IMR-90 (cell line): Measurements from ENCODE around the gene INAVA. TPM values are rescaled to one million over a fixed set of nuclear protein-coding genes. Genes with fewer than 3 reads are reported as not detected.

Source experiments
- ATAC-seq: fragments of 200-7000 bp; cut with Tn5 transposase; 2 replicates; pipeline ENCODE4 v1.9.1; 2020; ENCODE audit warnings: low read depth, mild to moderate bottlenecking, moderate library complexity
- BruUV-seq: library from RNA; stranded (reverse); fragments of 400-500 nt; replicated peaks from 2 replicates; lab custom pipeline; 2021; lab: Mats Ljungman, UMichigan
- CTCF ChIA-PET: fragments of 300-600 bp; formaldehyde crosslinking; extraction: SDS; loops from one replicate; lab custom pipeline; 2021; ENCODE audit warnings: antibody characterized with exemption; lab: Yijun Ruan, JAX
- POLR2A ChIA-PET: fragments of 300-600 bp; sonication (Branson Sonifier 250); formaldehyde crosslinking; loops from one replicate; lab custom pipeline; 2022; ENCODE audit warnings: antibody characterized with exemption; ENCODE audit not compliant: unreplicated experiment; lab: Charles Lee
- DNase-seq: peaks from one replicate; pipeline ENCODE4 v3.0.0; 2013
- H2AFZ ChIP-seq: replicated peaks from 2 replicates; pipeline ENCODE3; 2013; ENCODE audit warnings: low read length, mild to moderate bottlenecking; ENCODE audit not compliant: poor library complexity
- H2AK5ac ChIP-seq: 2 replicates; pipeline ENCODE4 v1.6.1; 2013; ENCODE audit warnings: low read depth, low read length, inconsistent platforms
- H2AK9ac ChIP-seq: replicated peaks from 2 replicates; pipeline ENCODE3; 2013; ENCODE audit warnings: mild to moderate bottlenecking, low read depth, low read length, moderate library complexity; ENCODE audit not compliant: poor library complexity
- H2BK120ac ChIP-seq: 2 replicates; pipeline ENCODE4 v1.6.1; 2013; ENCODE audit warnings: low read depth, low read length, inconsistent platforms
- H2BK15ac ChIP-seq: 3 replicates; pipeline ENCODE4 v1.6.1; 2013; ENCODE audit warnings: low read depth, low read length, inconsistent platforms
- H2BK20ac ChIP-seq: 2 replicates; pipeline ENCODE4 v1.6.1; 2013; ENCODE audit warnings: low read depth, mild to moderate bottlenecking, inconsistent platforms, low read length, moderate library complexity
- H2BK5ac ChIP-seq: 2 replicates; pipeline ENCODE4 v1.6.1; 2013; ENCODE audit warnings: mild to moderate bottlenecking, low read depth, low read length, inconsistent platforms; ENCODE audit not compliant: poor library complexity, severe bottlenecking
- H3K14ac ChIP-seq: replicated peaks from 2 replicates; pipeline ENCODE4 v1.6.1; 2013; ENCODE audit warnings: low read depth, low read length, inconsistent platforms
- H3K18ac ChIP-seq: 2 replicates; pipeline ENCODE4 v1.6.1; 2013; ENCODE audit warnings: low read depth, low read length, control low read depth
- H3K23ac ChIP-seq: 2 replicates; pipeline ENCODE4 v1.6.1; 2013; ENCODE audit warnings: low read depth, low read length, inconsistent platforms
- H3K27ac ChIP-seq: 2 replicates; pipeline ENCODE4 v1.5.1; 2013; ENCODE audit warnings: mild to moderate bottlenecking, control low read depth, low read length; ENCODE audit not compliant: insufficient read depth
- H3K27me3 ChIP-seq: 2 replicates; pipeline ENCODE4 v1.6.1; 2013; ENCODE audit warnings: low read length; ENCODE audit not compliant: control insufficient read depth, insufficient read depth
- H3K36me3 ChIP-seq: 2 replicates; pipeline ENCODE4 v1.6.1; 2013; ENCODE audit warnings: low read length, mixed read lengths; ENCODE audit not compliant: control insufficient read depth, insufficient read depth
- H3K4ac ChIP-seq: 2 replicates; pipeline ENCODE4 v1.6.1; 2013; ENCODE audit warnings: low read depth, low read length, inconsistent platforms
- H3K4me1 ChIP-seq: 2 replicates; pipeline ENCODE4 v1.6.1; 2013; ENCODE audit warnings: low read length, mixed read lengths; ENCODE audit not compliant: control insufficient read depth, insufficient read depth
- H3K4me2 ChIP-seq: 2 replicates; pipeline ENCODE4 v1.6.1; 2013; ENCODE audit warnings: low read depth, mild to moderate bottlenecking, control low read depth, low read length, moderate library complexity
- H3K4me3 ChIP-seq: 2 replicates; pipeline ENCODE4 v1.5.1; 2013; ENCODE audit warnings: low read depth, mild to moderate bottlenecking, control low read depth, low read length, moderate library complexity; ENCODE audit not compliant: insufficient read depth
- H3K56ac ChIP-seq: 2 replicates; pipeline ENCODE4 v1.6.1; 2013; ENCODE audit warnings: low read length, inconsistent platforms; ENCODE audit not compliant: insufficient read depth; ENCODE audit errors: extremely low read depth
- H3K79me1 ChIP-seq, 2 experiments: 2 replicates each; pipeline ENCODE4 v1.6.1; 2013; ENCODE audit warnings: low read length in 2 of 2, inconsistent platforms in 1 of 2, low read depth in 1 of 2
- H3K9ac ChIP-seq: 2 replicates; pipeline ENCODE4 v1.6.1; 2013; ENCODE audit warnings: low read depth, low read length, control low read depth
- H3K9me1 ChIP-seq: 2 replicates; pipeline ENCODE4 v1.6.1; 2013; ENCODE audit warnings: low read length, inconsistent platforms; ENCODE audit not compliant: insufficient read depth
- H3K9me3 ChIP-seq: 2 replicates; pipeline ENCODE4 v1.6.1; 2013; ENCODE audit warnings: low read length; ENCODE audit not compliant: control insufficient read depth, insufficient read depth
- H4K20me1 ChIP-seq: 2 replicates; pipeline ENCODE4 v1.6.1; 2013; ENCODE audit warnings: low read length, inconsistent platforms; ENCODE audit not compliant: insufficient read depth
- H4K5ac ChIP-seq: 2 replicates; pipeline ENCODE4 v1.6.1; 2013; ENCODE audit warnings: mild to moderate bottlenecking, low read depth, low read length, control low read depth
- H4K8ac ChIP-seq, 2 experiments: 2 replicates each; pipeline ENCODE4 v1.6.1; 2013; ENCODE audit warnings: low read depth in 2 of 2, low read length in 2 of 2, control low read depth in 1 of 2, inconsistent platforms in 1 of 2
- H4K91ac ChIP-seq: 2 replicates; pipeline ENCODE4 v1.6.1; 2013; ENCODE audit warnings: low read depth, low read length, inconsistent platforms; ENCODE audit not compliant: insufficient read depth
- BHLHE40 ChIP-seq: fragments of 150-350 bp; IDR thresholded peaks from 2 replicates; pipeline ENCODE4 v1.6.1; 2016; ENCODE audit warnings: mild to moderate bottlenecking, low read depth, low read length
- CEBPB ChIP-seq: IDR thresholded peaks from 2 replicates; pipeline ENCODE4 v1.6.1; 2012; ENCODE audit warnings: low read depth, low read length, improper control_type of control experiment
- CHD1 ChIP-seq: IDR thresholded peaks from 2 replicates; pipeline ENCODE4 v1.6.1; 2012; ENCODE audit warnings: low read depth, low read length, improper control_type of control experiment
- FOS ChIP-seq: fragments of 150-350 bp; IDR thresholded peaks from 2 replicates; pipeline ENCODE4 v1.6.1; 2016; ENCODE audit warnings: low read depth, low read length
- MAFK ChIP-seq: IDR thresholded peaks from 2 replicates; pipeline ENCODE4 v1.6.1; 2012; ENCODE audit warnings: low read depth, low read length, improper control_type of control experiment
- MAZ ChIP-seq: IDR thresholded peaks from 2 replicates; pipeline ENCODE4 v1.6.1; 2012; ENCODE audit warnings: low read depth, mild to moderate bottlenecking, low read length, improper control_type of control experiment, moderate library complexity, borderline replicate concordance
- MXI1 ChIP-seq: IDR thresholded peaks from 2 replicates; pipeline ENCODE4 v1.6.1; 2012; ENCODE audit warnings: low read depth, mild to moderate bottlenecking, low read length, moderate library complexity, borderline replicate concordance
- NFE2L2 ChIP-seq: fragments of 150-350 bp; IDR thresholded peaks from 2 replicates; pipeline ENCODE4 v1.6.1; 2016; ENCODE audit warnings: low read depth, mild to moderate bottlenecking, low read length
- POLR2A ChIP-seq: IDR thresholded peaks from 2 replicates; pipeline ENCODE4 v1.6.1; 2012; ENCODE audit warnings: mild to moderate bottlenecking, low read depth, low read length
- RAD21 ChIP-seq: IDR thresholded peaks from 2 replicates; pipeline ENCODE4 v1.6.1; 2012; ENCODE audit warnings: low read length, improper control_type of control experiment
- RCOR1 ChIP-seq: IDR thresholded peaks from 2 replicates; pipeline ENCODE4 v1.6.1; 2012; ENCODE audit warnings: mild to moderate bottlenecking, low read length, improper control_type of control experiment; ENCODE audit not compliant: insufficient replicate concordance
- RFX5 ChIP-seq: IDR thresholded peaks from 2 replicates; pipeline ENCODE4 v1.8.0; 2012; ENCODE audit warnings: low read depth, mild to moderate bottlenecking, low read length, moderate library complexity
- SMC3 ChIP-seq: fragments of 150-350 bp; IDR thresholded peaks from 2 replicates; pipeline ENCODE4 v1.6.1; 2016; ENCODE audit warnings: low read depth, mild to moderate bottlenecking, antibody characterized with exemption, low read length, moderate library complexity
- WGBS, 2 experiments: methylation state at CpG; one replicate each; pipeline versions ENCODE4 v1.1.5 to v1.1.7; 2013; ENCODE audit warnings: missing lambda C conversion rate in 2 of 2; ENCODE audit not compliant: insufficient read length in 1 of 2; ENCODE audit errors: extremely low coverage in 2 of 2; 5-methylcytosine and 5-hydroxymethylcytosine counted together
- dilution Hi-C: fragments of 300-500 bp; cut with HindIII; formaldehyde crosslinking; loops from one replicate; pipeline ENCODE4 v1.14.3; 2018; ENCODE audit warnings: low sequenced_read_pairs; ENCODE audit not compliant: unreplicated experiment
- in situ Hi-C: fragments of 300-500 bp; cut with MboI; formaldehyde crosslinking; loops from 3 replicates; pipeline ENCODE4 v1.14.3; 2019; ENCODE audit warnings: low sequenced_read_pairs, inconsistent platforms, mixed read lengths
- intact Hi-C: fragments of 100-400 bp; cut with micrococcal nuclease; formaldehyde crosslinking; loops from 2 replicates; pipeline ENCODE4 v1.10.0; 2022
- polyA plus RNA-seq, 3 experiments: library from polyadenylated mRNA; depleted of rRNA; stranded (reverse); fragments of >200 nt; gene quantifications; 2 replicates each; pipeline ENCODE4 v1.2.3, GENCODE V29; 2012; ENCODE audit warnings: low replicate concordance in 1 of 3
- total RNA-seq: library from RNA; depleted of rRNA; stranded (reverse); fragments of >200 nt; gene quantifications from 2 replicates; pipeline ENCODE4 v1.2.3, GENCODE V29; 2012
- TF ChIP-seq, protein P1 (sequence below): conservative IDR thresholded peaks from 2 replicates; pipeline ENCODE4 v1.5.1; 2012; ENCODE audit warnings: mild to moderate bottlenecking, low read depth, low read length, improper control_type of control experiment
- TF ChIP-seq, protein P2 (sequence below): fragments of 150-350 bp; IDR thresholded peaks from 2 replicates; pipeline ENCODE4 v1.6.1; 2017; ENCODE audit warnings: mild to moderate bottlenecking, antibody characterized with exemption, low read length, low read depth
- TF ChIP-seq, protein P3 (sequence below): fragments of 150-350 bp; IDR thresholded peaks from 2 replicates; pipeline ENCODE4 v1.6.1; 2016; ENCODE audit warnings: low read depth, mild to moderate bottlenecking, low read length, moderate library complexity, borderline replicate concordance

Gene INAVA
- total and polyA plus RNA-seq, 2 of the 4 experiments (the other 2 are of a cell fraction) = under 0.01 to 0.07 TPM

DNA sequence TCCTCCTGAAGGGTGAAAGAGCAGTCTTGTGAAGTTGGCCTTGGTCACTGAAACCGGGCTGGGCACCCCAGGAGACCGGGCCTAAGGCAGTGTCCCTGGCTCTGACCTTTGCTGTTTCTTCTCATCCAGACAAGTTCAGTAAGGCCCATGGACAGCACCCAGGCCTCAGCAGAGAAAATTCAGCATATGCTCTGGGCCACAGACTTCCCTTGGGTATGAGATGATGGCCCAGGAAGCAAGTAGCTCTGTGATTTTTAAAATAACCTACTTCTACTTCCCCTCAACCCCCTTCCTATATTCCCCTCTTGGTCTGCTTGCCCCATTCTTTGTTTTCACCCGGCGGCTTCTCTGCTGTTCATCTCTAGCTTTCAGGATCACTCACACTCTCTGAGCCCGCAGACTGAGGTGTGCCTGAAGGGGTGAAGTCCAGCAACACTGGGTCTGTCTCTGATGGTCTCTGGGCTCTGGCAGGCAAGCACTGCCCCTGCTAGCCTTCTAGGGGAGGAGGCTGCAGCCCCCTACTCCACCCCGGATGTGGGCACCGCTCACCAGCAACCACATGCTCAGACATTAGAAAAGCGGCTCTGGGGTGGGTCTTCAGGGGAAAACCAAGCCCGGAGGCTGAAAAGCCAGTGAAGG lies 24.8 kb upstream of the INAVA start:
- Histone ChIP-seq H2BK15ac (no peak overlapping the region), H3K27ac (no peak overlapping the region), H3K9me1 (no peaks in the 10 kb centered on the region), H2BK5ac (no peak overlapping the region), H3K27me3 (peaks cover 51% of the 10 kb centered on the region), H4K91ac (no peak overlapping the region), H3K56ac (no peak overlapping the region), H3K36me3 (no peaks in the 10 kb centered on the region; the same call in 1 of the 2 replicates), H3K14ac (no peak overlapping the region), H2BK20ac (no peak overlapping the region), H3K18ac (no peak overlapping the region), H4K5ac (no peak overlapping the region), H3K4me1 (peaks cover 10% of the 10 kb centered on the region), H3K4me3 (no peak overlapping the region), H4K8ac (no peak overlapping the region), H3K79me1 (no peaks in the 10 kb centered on the region), H4K20me1 (no peaks in the 10 kb centered on the region), H3K23ac (no peak overlapping the region), H2AK5ac (no peak overlapping the region), H2BK120ac (no peak overlapping the region), H3K9ac (no peak overlapping the region), H2AFZ (no peak overlapping the region), H3K4ac (no peak overlapping the region), H3K4me2 (no peak overlapping the region), H3K9me3 (no peaks in the 10 kb centered on the region), H2AK9ac (no peak overlapping the region)
- in situ Hi-C loops (no loop called here), intact Hi-C loops (no loop called here), dilution Hi-C loops (no loop called here)
- POLR2A ChIA-PET = no interaction called here
- no peak for DNase-seq
- no peak for ATAC-seq
- WGBS, 2 experiments = 92% methylated on average over 2 of the region's 9 CpGs; no CpG with 5 or more reads in 1 of the 2 experiments
- TF ChIP-seq CEBPB (no peak), CHD1 (no peak), FOS (no peak), SMC3 (no peak), MAFK (no peak), POLR2A (no peak), MXI1 (no peak), BHLHE40 (no peak), RFX5 (no peak), MAZ (no peak), NFE2L2 (no peak), RAD21 (no peak), RCOR1 (no peak)
- TF ChIP-seq, protein P1, sequence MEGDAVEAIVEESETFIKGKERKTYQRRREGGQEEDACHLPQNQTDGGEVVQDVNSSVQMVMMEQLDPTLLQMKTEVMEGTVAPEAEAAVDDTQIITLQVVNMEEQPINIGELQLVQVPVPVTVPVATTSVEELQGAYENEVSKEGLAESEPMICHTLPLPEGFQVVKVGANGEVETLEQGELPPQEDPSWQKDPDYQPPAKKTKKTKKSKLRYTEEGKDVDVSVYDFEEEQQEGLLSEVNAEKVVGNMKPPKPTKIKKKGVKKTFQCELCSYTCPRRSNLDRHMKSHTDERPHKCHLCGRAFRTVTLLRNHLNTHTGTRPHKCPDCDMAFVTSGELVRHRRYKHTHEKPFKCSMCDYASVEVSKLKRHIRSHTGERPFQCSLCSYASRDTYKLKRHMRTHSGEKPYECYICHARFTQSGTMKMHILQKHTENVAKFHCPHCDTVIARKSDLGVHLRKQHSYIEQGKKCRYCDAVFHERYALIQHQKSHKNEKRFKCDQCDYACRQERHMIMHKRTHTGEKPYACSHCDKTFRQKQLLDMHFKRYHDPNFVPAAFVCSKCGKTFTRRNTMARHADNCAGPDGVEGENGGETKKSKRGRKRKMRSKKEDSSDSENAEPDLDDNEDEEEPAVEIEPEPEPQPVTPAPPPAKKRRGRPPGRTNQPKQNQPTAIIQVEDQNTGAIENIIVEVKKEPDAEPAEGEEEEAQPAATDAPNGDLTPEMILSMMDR = no peak
- TF ChIP-seq, protein P2, sequence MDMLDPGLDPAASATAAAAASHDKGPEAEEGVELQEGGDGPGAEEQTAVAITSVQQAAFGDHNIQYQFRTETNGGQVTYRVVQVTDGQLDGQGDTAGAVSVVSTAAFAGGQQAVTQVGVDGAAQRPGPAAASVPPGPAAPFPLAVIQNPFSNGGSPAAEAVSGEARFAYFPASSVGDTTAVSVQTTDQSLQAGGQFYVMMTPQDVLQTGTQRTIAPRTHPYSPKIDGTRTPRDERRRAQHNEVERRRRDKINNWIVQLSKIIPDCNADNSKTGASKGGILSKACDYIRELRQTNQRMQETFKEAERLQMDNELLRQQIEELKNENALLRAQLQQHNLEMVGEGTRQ = no peak
- TF ChIP-seq, protein P3, sequence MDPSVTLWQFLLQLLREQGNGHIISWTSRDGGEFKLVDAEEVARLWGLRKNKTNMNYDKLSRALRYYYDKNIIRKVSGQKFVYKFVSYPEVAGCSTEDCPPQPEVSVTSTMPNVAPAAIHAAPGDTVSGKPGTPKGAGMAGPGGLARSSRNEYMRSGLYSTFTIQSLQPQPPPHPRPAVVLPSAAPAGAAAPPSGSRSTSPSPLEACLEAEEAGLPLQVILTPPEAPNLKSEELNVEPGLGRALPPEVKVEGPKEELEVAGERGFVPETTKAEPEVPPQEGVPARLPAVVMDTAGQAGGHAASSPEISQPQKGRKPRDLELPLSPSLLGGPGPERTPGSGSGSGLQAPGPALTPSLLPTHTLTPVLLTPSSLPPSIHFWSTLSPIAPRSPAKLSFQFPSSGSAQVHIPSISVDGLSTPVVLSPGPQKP = no peak
- CTCF ChIA-PET = no interaction called here
- no TSS peak for BruUV-seq
